Kidney capillary endothelial cell (primary cell): ENCODE measurements around the gene M6PR.

ENCODE experiments used
- DNase-seq: peaks from one replicate; pipeline ENCODE4 v3.0.0-alpha.2; 2018; ENCODE audit warnings: low spot score

Gene M6PR

DNA sequence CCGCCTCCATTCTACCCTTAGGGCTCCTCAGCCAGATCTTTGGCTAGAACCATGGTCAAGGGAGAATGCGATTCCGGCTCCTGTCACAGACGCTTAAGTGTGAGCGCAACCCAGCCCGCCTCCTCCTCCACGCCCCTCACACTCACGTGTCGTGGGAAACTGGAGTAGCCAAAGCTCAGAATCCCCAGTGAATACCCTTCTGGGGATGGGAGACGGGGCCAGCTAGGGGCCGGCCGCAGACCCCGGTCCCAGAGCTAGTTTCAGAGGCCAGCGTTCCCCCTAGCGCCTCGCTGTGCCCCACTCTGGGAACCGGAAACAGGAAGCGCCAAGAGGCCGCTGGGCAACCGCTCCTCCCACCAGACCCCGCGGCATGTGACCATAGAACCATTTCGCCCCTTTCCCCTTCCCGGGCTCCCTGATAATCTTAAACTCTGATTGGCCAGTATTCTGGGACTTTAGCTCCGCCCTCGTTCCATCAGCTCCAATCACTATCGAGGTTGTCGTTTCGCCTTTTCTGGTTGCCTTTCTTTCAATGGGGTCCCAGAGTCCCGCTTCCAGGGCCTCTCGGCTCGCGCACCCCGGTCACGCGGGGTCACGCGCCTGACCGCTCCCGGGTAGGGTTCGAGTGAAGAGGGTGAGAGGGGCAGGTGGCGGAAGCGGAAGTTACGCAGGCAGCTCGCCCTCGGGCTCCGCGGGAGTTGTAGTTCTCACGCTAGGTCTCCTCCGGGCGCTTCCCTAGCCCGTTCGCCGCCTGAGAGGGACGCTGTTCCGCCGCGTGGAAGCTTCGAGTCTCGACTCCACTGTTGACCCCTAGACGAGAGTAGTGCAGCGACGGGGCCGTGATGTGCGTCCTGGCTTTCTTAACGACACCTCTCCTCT is at the start of gene M6PR:
TSS of gene M6PR (minus strand) at position 304 of the 879 bp plus-strand sequence. CDS start 3,241 bp downstream, outside the sequence.
- peak; percentile 89 for DNase-seq

DNA sequence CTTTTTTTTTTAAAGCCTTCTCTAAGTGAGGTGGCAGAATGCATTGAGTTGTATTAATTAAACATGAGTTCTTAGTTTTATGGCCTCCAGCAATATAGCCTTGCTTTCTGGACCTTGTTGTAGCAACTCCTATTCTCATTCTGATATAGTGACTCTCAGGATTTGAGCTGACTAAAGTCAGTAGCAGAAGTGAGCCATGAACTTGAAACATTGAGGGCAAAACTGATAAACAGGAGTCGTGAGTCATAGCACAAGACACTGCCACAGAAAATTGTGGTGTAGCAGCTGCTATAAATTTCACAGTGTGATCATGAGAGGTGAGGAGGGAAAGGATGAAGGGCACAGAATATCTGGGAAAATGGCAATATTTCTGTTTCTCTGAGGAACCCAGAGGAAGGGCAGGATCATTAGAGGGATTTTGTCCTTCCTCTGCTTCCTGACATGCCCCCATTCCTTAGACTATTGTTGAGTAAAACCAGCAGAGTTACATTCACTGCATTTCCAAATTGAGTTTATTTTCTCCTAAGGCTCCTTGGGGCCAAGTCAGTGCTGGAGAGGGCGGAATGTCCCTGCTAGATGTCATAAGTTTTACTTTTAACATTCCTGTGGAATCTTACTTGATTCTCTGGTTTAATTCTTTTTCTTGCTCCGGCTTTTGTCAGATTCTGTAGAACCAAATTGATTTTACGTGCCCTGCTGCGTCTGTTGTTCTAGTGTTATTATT is 47.4 kb upstream of the M6PR start:
- no peak for DNase-seq

DNA sequence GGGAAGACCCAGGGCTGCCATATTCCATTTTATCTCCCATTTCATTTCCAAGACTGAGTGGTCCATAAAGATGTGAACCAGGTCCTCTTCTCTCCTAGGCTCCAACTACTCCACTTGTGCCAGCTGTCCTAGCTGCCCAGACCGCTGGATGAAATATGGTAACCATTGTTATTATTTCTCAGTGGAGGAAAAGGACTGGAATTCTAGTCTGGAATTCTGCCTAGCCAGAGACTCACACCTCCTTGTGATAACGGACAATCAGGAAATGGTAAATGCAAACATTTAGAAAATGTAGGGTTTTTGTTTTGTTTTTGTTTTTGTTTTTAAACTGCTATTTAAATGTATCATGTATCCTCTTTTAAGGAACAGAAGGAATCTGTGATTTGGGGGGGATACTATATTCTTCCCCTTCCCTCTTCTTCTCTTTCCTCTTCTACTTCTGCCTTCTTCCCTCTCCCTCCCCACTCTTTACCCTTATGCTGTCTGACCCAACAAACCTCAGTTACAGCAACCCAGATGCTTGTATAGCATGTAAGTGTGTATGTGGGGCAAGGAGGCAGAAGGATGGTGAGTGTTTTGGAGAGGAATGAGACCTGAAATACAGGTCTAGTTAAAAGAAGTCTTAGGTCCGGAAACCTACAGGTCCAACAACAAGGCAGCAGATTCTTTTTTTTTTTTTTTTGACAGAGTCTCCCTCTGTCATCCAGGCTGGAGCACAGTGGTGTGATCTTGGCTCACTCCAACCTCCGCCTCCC is 45.8 kb upstream of the M6PR start:
- DNase-seq, result no peak

DNA sequence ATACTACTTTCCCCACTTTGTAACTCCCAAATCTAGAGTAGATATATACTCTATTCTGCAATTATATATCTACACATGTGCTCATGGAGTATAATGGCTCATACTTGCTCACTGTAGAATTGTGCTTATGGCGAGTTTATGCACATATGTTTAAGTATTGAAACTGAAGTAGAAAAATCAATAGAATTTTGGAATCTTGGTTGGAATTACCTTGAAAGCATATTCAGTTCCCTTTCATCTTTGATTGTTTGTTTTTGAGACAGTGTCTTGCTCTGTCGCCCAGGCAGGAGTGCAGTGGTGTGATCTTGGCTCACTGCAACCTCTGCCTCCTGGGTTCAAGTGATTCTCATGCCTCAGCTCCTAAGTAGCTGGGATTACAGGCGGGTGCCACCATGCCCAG is 44.4 kb upstream of the M6PR start:
- DNase-seq, result no peak

DNA sequence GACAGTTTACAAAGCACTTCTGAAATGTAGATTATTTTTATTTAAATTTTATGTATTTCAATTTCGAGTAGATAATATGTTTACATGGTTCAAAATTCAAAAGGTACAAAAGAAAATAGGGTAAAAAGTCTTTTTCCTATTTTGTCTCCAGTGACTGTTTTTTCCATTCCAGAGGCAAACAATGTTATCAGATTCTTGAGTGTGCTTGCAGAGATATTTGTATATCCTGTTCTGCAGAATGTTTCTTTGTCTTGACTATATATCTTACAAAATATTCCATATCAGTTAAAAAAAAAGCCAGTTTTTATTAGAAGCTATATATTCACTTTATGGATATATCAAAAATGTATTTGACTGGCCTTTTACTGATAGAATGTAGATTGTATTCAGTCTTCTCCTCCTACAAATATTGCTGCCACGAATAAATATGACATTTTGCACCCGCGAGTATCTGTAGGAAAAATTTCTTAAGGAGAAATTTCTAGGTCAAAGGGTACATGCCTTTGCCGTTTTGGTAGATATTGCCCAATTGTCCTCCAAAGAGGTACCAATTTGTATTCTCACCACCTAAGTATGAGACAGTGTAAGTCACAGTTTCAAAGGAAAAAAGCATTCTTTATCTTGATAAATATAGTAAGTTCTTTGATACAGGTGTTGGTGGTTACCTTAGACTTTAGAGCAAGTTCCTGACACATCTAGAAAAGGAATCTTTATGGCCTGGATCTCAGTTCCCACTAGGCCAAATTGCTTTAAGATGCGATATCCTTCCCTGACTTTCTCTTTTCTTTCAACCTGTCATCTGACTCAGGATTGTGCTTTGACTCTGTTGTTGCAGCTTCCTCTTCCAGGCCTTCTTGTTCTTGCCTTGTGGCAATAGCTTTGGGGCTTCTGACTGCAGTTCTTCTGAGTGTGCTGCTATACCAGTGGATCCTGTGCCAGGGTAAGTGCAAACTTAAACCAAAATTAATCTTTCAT is 42.2 kb upstream of the M6PR start:
- DNase-seq, result no peak

DNA sequence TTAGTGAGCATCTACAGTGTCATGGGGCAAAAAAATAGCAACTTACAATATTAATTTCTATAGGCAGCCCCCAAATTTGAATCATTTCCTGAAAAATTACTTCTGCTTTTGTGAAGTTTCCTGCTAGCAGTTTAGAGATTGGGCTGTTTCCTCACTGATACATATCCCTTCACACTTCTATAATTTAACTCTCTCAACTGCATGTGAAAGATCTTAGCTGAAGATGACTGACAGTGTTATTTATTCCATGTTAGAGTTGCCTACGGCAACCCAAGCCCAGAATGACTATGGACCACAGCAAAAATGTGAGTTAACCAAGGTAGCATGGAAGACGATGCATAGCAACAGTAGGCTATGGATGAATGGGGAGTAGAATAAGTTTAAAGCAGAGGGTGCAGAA is 40.0 kb upstream of the M6PR start, which contains the start of gene KLRG1:
TSS of gene KLRG1 (plus strand) at position 134 of the 400 bp plus-strand sequence. CDS start at position 224, 90 bp downstream.
- peak; percentile 26 for DNase-seq

DNA sequence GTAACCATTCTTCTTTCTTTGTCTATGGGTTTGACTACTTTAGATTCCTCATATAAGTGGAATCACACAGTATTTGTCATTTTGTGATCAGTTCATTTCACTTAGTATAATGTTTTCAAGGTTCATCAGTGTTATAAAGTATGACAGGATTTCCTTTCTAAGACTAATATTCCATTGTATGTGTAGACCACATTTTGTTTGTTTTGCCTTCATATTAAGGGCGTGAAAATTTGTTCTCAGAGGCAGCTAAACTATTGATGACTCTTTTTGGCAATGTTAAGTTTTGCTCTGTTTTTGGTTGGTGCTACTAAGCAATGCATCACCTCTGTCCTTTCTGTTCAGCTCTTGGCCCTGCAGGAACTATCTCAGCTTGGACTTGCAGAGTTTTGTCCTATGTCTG is 38.2 kb upstream of the M6PR start:
- no peak for DNase-seq

DNA sequence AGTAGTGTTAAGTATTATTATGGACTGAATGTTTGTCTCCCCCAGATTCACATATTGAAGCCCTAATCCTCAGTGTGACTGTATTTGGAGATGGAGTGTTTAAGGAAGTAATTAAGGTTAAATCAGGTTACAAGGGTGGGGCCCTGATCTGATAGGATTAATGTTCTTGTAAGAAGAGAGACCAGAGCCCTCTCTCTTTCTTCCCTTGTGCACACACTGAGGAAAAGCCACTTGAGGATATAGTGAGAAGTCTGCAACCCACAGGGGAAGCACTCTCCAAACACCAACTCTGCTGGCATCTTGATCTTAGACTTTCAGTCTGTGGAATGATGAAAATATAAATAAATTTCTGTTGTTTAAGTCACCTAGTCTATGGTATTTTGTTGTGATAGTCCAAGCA is 37.7 kb upstream of the M6PR start:
- no peak for DNase-seq

DNA sequence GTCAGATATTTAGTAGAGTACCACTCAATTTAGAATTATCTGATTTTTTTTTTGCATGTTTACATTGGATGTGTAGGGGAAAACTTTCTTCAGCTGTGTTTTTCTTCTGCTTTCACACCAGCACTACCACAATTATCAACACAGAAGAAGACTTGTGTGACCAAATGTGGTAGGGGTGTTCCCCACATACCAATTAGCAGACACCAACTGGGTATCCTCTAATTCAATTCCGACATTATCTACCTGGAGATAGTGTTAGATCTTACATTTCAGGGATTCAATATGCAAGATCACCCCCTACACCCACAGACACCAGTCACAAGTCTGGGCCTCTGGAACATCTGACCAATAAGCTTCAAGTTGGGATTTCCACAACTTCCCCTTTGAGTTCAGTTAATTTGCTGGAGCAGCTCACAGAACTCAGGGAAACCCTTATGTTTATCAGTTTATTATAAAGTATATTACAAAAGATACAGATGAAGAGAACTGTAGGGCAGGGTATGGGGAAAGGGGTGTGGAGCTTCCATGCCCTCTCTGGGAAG is 35.8 kb upstream of the M6PR start:
- no peak for DNase-seq

DNA sequence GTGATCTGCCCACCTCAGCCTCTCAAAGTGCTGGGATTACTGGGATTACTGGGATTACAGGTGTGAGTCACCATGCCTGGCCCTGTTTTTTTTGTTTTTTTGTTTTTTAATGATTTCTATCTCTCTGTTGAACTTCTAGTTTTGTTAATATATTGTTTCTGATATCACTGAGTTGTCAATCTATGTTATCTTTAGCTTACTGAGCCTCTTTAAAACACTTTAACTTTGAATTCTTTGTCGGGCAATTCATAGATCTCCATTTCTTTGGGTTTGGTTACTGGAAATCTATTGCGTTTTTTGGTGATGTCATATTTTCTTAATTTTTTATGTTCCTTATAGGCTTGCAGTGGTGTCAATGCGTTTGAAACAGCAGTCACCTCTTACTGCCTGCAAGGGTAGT is 30.7 kb upstream of the M6PR start:
- no peak for DNase-seq

DNA sequence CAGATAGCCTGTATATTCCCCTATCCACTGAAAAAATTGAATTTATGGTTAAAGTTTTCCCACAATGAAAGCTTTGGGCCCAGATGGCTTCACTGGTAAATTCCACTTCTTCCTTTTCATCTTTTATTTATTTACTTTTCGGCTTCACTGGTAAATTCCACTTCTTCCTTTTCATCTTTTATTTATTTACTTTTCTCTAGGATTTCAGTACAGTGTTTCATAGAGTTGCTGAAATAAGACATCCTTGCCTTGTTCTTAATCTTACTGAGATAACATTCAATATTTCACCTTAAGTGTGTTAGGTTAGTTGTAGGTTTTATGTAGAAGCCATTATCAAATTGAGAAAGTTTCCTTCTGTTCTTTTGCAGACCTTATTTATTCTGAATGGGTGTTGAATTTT is 21.0 kb upstream of the M6PR start:
- DNase-seq, result no peak

DNA sequence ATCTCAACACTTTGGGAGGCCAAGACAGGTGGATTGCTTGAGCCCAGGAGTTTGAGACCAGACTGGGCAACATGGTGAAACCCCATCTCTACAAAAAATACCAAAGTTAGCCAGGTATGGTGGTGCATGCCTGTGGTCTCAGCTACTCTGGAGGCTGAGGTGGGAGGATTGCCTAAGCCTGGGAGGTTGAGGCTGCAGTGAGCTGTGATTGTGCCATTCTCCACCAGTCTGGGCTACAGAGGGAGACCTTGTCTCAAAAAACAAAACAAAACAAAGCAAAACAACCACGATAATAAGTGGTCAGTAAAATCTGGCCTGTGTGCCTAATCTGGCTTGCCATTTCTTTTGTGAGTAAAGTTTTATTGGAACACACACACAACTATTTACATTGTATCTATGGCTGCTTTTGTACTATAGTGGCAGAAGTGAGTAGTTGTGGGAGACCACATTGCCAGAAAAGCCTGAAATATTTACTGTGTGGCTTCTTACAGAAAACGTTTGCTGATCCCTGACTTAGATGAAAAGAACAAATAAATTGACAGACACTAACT is 20.5 kb upstream of the M6PR start:
- no peak for DNase-seq

DNA sequence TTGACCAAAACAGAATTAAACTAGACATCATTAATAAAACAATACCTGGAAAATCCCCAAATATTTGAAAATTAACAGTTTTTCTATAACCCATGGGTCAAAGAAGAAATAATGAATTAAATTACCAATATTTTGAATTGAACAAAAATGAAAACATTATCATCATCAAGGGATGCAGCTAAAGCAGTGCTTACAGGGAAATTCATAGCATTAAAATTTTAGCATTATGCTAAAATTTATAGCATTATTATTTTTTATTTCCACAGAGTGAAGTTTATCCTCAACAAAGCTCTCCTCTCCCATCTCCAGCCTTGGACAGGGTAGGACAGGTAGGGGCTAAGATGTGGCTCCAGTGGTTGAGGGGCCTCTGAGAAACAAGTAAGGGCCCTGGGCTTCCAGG is 19.3 kb upstream of the M6PR start:
- no peak for DNase-seq

DNA sequence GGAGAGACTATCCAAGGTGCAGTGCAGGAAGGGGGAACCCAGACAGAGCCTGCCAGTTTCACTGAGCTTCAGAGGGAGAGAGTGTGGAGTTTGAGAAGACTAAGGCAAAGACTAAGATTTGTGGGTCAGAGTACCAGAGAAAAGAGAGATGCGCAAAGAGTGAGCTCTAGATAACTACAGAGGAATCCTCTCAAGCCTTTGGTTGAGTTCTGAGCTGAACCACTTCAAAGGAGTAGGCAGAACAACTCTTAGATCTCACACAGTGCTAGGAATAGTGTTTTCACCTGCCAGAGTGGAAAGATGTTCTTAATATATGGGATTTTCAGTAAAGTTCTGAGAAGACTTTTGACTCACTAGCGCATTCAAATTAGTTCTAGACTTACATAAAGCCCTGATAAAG is 10.7 kb upstream of the M6PR start:
- DNase-seq, result no peak

DNA sequence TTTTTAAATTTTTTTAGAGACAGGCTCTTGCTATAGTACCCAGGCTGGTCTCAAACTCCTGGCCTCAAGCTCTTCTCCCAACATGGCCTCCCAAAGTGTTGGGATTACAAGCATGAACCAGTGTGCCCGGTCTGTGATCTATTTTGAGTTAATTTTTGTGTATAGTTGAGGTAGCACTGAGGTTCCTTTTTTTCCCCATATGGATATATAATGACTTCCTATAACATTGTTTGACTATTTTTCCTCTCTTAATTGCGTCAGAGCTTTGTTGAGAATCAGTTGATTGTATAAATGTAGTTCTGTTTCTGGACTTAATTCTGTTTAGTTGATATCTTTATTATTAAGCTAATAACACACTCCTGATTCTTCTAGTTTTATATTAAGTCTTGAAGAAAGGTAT is 8.6 kb upstream of the M6PR start:
- no peak for DNase-seq

DNA sequence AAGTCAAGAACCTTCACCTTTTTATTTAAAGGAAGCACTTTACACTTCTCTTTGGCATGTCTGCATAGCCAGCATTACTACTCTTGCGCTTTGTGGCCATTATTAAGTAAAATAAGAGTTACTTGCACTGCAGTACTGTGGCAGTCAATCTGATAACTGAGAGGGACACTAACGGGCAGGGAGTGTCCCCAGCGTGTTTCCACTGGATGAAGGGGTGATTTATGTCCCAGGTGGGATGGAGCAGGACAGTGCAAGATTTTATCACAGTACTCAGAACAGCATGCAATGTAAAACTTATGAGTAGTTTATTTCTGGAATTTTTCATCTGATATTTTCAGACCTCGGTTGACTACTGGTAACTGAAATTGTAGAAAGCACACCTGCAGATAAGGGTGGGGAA is 8.1 kb upstream of the M6PR start:
- no peak for DNase-seq

DNA sequence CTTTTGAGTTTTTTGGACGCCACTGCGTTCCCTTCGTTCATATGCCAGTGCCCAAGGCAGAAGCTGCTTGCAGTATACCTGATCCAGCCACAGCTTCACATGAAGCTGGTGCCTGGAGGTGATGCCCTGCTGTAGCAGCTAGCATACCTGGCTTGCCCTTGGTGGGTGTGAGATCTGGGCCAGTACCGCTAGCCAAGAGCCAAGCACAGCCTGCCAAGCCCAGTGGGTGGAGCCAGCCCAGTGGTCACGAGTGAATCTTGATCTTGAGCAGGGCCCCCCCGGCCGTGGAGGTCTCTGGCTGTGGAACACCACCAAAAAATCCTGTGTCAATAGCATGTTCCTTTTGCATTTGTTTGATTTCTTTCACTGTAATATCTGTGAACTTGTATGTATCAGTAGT is 7.3 kb upstream of the M6PR start:
- DNase-seq, result no peak

DNA sequence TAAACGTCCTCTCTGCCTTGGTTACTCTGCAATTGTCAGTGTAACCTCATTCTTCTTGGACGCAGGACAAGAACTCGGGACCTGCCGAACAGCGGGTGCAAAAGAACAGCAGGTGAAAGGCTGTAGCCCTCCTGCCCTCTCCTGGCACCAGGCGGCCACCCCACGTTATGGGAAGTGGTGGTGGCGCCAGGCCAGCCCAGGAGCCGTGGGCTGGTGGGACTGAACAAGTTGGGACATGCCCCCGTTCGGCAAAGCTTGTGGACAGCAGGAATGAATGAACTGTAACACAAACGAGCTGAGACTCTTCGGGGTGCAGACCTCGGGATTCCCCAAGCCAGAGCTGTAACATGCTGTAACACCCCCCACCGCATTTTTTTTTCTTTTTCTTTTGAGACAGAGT is 6.6 kb upstream of the M6PR start:
- no peak for DNase-seq

DNA sequence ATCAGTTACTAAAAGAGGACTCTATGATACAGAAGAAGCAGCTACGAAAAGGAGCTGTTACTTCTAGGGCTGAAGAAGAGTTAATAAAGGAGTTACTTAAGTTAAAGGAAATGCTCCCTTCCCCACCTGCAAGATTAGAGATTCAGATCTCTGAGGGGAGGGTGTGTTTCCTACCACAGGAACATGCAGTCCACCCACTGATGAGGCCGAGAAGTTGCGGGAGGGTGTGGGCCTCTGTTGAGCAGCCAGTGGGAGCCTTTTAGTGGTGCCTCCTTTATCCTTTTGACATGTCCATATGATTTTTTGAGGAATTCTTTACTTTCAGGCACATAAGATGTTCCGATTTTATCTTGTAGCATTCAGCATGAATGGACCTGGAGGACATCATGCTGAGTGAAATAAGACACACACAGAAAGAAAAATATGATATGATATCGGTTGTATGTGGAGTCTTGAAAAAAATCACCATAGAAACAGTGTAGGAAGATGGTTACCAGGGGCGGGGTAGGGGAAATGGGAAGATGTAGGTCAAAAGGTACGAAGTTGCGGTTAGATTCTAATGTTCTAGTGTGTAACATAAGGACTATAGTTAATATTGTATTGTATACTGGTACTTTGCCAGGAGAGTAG is 4.4 kb upstream of the M6PR start:
- no peak for DNase-seq

DNA sequence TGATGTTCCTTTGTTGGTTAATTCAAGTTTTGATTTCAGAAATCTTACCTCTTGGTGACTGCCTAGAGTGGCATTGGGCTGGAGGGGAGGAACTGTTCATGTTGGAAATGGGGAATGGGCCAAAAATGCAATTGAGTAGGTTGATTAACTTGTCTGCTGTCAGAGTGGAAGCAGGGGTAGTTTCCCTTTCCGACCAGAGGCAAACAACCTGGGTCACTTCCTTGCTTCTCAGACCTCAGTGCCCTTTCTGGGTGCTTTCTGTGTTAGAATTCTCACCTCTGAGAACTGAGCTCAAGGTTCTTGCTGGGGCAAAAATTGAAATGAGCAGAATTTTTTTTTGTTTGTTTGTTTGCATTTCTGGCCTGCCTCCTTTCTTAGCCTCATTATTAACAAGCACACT is 2.3 kb upstream of the M6PR start:
- DNase-seq, result no peak
